ENCODE results near the gene ZNF680. TPM values are rescaled to one million over a fixed set of nuclear protein-coding genes. Genes with fewer than 3 reads are reported as not detected.

ZNF680 gene
- total and polyA plus RNA-seq, 2 of the 4 experiments (the other 2 are of a cell fraction): 1.5 to 3.9 TPM

GRCh38 chr7:64558781-64559180 lies 4.1 kb downstream of the ZNF680 start:
- Histone ChIP-seq H3K18ac (ENCODE audit: low read depth, low read length) (peak overlapping the region; percentile 29; the same call in 1 of the 2 replicates), H3K9me1 (ENCODE audit: insufficient read depth, low read length) (no peaks in the 10 kb centered on the region), H3K23ac (ENCODE audit: low read depth, low read length) (no peak overlapping the region), H2AK9ac (replicated peaks; ENCODE audit: low read depth, low read length, poor library complexity) (no peak overlapping the region), H3K9ac (ENCODE audit: low read depth, low read length) (no peak overlapping the region), H3K4me1 (ENCODE audit: control insufficient read depth, insufficient read depth, low read length) (peaks cover 2% of the 10 kb centered on the region; the same call in 1 of the 2 replicates), H3K4me2 (ENCODE audit: low read depth, low read length) (no peak overlapping the region), H2BK15ac (ENCODE audit: low read depth, low read length) (no peak overlapping the region), H2BK5ac (ENCODE audit: low read depth, low read length, poor library complexity, severe bottlenecking) (peak overlapping the region; percentile 20), H3K36me3 (ENCODE audit: control insufficient read depth, insufficient read depth, low read length) (peaks cover 6% of the 10 kb centered on the region; the same call in 1 of the 2 replicates), H2BK20ac (ENCODE audit: low read depth, low read length) (no peak overlapping the region), H2AK5ac (ENCODE audit: low read depth, low read length) (no peak overlapping the region), H4K8ac (ENCODE audit: low read depth in 2 of 2, low read length in 2 of 2) (peak overlapping the region in 1 of 2 experiments; percentile 53; a peak in 1 of 4 replicates), H3K9me3 (ENCODE audit: control insufficient read depth, insufficient read depth, low read length) (no peaks in the 10 kb centered on the region), H2AFZ (replicated peaks; ENCODE audit: low read length, poor library complexity) (no peak overlapping the region), H3K27me3 (ENCODE audit: control insufficient read depth, insufficient read depth, low read length) (no peaks in the 10 kb centered on the region), H4K91ac (ENCODE audit: insufficient read depth, low read depth, low read length) (no peak overlapping the region), H4K5ac (ENCODE audit: low read depth, low read length) (0 out of 2 replicates have a peak overlapping the region, but pooled peaks have one; percentile 4), H4K20me1 (ENCODE audit: insufficient read depth, low read length) (no peaks in the 10 kb centered on the region), H3K79me1 (ENCODE audit: low read depth in 1 of 2, low read length in 2 of 2) (peaks cover 5 to 12% of the 10 kb centered on the region in 2 experiments; a peak in 3 of 4 replicates), H3K4me3 (ENCODE audit: insufficient read depth, low read depth, low read length) (no peak overlapping the region), H2BK120ac (ENCODE audit: low read depth, low read length) (no peak overlapping the region), H3K14ac (replicated peaks; ENCODE audit: low read depth, low read length) (no peak overlapping the region), H3K27ac (ENCODE audit: insufficient read depth, low read length) (no peak overlapping the region), H3K4ac (ENCODE audit: low read depth, low read length) (no peak overlapping the region), H3K56ac (ENCODE audit: extremely low read depth, insufficient read depth, low read length) (no peak overlapping the region)
- ATAC-seq (ENCODE audit: low read depth): no peak
- POLR2A ChIA-PET (ENCODE audit: unreplicated experiment): no interaction called here
- WGBS, 2 experiments (ENCODE audit: extremely low coverage in 2 of 2, insufficient read length in 1 of 2): no CpG with 5 or more reads among the region's 4 CpGs
- in situ Hi-C loops (cut with MboI; ENCODE audit: low sequenced_read_pairs) (no loop called here), intact Hi-C loops (cut with micrococcal nuclease) (loop anchor here (10.0 kb wide), 1 partner anchor 106 kb away; the partner anchor contains the start of gene ZNF107), dilution Hi-C loops (cut with HindIII; ENCODE audit: low sequenced_read_pairs, unreplicated experiment) (no loop called here)
- CTCF ChIA-PET: no interaction called here
- no peak for DNase-seq
- BruUV-seq (replicated peaks): no TSS peak
- TF ChIP-seq RCOR1 (IDR thresholded peaks at IDR 0.05; ENCODE audit: insufficient replicate concordance, low read length) (no peak), MAFK (IDR thresholded peaks at IDR 0.05; ENCODE audit: low read depth, low read length) (no peak), SMC3 (IDR thresholded peaks at IDR 0.05; ENCODE audit: low read depth, low read length) (no peak), USF2 (IDR thresholded peaks at IDR 0.05; ENCODE audit: low read depth, low read length) (no peak), MXI1 (IDR thresholded peaks at IDR 0.05; ENCODE audit: borderline replicate concordance, low read depth, low read length) (no peak), BHLHE40 (IDR thresholded peaks at IDR 0.05; ENCODE audit: low read depth, low read length) (no peak), RFX5 (IDR thresholded peaks at IDR 0.05; ENCODE audit: low read depth, low read length) (no peak), NFE2L2 (IDR thresholded peaks at IDR 0.05; ENCODE audit: low read depth, low read length) (no peak)
